Measurements from ENCODE around the gene ATF3. TPM values are rescaled to one million over a fixed set of nuclear protein-coding genes. Genes with fewer than 3 reads are reported as not detected.
A peak's percentile ranks its signal among the peaks of the same experiment; 100 is the strongest.

Gene ATF3
- total and polyA plus RNA-seq, 4 experiments from 2014 or later: 0.09 to 3.1 (median 2.7) TPM; not detected in 1

DNA sequence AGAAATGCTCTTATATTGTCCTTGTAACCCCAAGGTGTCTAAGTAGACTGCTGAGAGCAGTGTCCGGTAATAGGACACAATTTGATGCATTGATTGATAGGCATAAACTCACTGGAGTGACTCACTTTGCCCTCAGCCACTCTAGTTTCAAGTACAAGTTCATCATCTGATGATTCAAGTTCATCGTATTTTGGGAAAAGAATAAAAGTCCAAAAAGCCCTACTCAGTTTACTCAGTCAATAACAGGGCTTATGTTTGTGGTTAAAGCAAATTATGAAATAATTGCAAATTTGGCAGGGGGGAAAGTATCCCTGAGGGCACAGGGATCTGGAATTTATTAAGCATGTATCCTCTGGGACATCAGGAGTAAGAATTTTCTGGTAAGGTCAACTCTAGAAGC lies 7.6 kb upstream of the ATF3 start:
- DNase-seq: no peak
- H3K4me3 ChIP-seq (ENCODE audit: low read length in 2 of 2): no peak overlapping the region
- no peaks in the 10 kb centered on the region for H3K9me3 ChIP-seq (ENCODE audit: control insufficient read depth in 1 of 2, low read length in 2 of 2)
- H3K4me1 ChIP-seq (ENCODE audit: insufficient read depth, low read length): peaks cover 10% of the 10 kb centered on the region
- intact Hi-C loops (cut with micrococcal nuclease): no loop called here
- no peak overlapping the region for H3K4me3 Mint-ChIP-seq
- peaks cover 5 to 19% (median 10%) of the 10 kb centered on the region in 4 donors for H3K4me1 Mint-ChIP-seq
- no peaks in the 10 kb centered on the region for H3K36me3 ChIP-seq (ENCODE audit: insufficient read depth, low read length)
- no peak overlapping the region for H3K27ac Mint-ChIP-seq
- H3K36me3 Mint-ChIP-seq: no peaks in the 10 kb centered on the region
- POLR2A ChIA-PET (ENCODE audit: partially characterized antibody): no interaction called here
- peaks cover 21% of the 10 kb centered on the region for H3K27me3 ChIP-seq (ENCODE audit: insufficient read depth, low read length)
- CTCF ChIA-PET (ENCODE audit: partially characterized antibody): no interaction called here
- no peaks in the 10 kb centered on the region for H3K9me3 Mint-ChIP-seq
- H3K27me3 Mint-ChIP-seq: peaks cover 30 to 38% of the 10 kb centered on the region in 2 donors
- no peak overlapping the region for H3K27ac ChIP-seq (ENCODE audit: low read depth, low read length)

DNA sequence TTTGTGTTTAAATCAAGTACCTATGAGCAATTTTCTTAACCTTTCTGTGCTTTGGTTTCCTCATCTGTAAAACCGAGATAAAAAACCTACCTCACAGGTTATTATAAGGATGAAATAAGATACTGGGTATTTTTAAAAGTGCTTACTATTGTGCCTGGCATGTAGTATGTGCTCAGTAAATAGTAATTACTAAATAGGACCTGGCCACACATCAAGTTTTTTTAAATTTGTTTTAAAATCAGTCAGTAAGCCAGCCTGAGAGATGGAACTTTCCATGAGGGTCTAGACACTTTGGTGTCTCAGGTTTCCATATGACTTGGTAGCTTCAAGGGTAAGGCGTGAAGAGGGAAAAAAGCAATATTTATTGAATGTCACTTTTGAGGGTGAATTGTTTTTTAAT lies 7.0 kb upstream of the ATF3 start:
- no peak for DNase-seq
- peaks cover 2 to 18% (median 9%) of the 10 kb centered on the region in 4 donors for H3K4me1 Mint-ChIP-seq
- no peaks in the 10 kb centered on the region for H3K9me3 Mint-ChIP-seq
- H3K27me3 ChIP-seq (ENCODE audit: insufficient read depth, low read length): peaks cover 27% of the 10 kb centered on the region
- H3K27ac ChIP-seq (ENCODE audit: low read depth, low read length): no peak overlapping the region
- intact Hi-C loops (cut with micrococcal nuclease): no loop called here
- ChIA-PET POLR2A (ENCODE audit: partially characterized antibody) (no interaction called here), CTCF (ENCODE audit: partially characterized antibody) (no interaction called here)
- no peaks in the 10 kb centered on the region for H3K36me3 ChIP-seq (ENCODE audit: insufficient read depth, low read length)
- peaks cover 9% of the 10 kb centered on the region for H3K4me1 ChIP-seq (ENCODE audit: insufficient read depth, low read length)
- peaks cover 35 to 43% of the 10 kb centered on the region in 2 donors for H3K27me3 Mint-ChIP-seq
- H3K4me3 Mint-ChIP-seq: no peak overlapping the region
- no peaks in the 10 kb centered on the region for H3K36me3 Mint-ChIP-seq
- H3K27ac Mint-ChIP-seq: no peak overlapping the region
- no peaks in the 10 kb centered on the region for H3K9me3 ChIP-seq (ENCODE audit: control insufficient read depth in 1 of 2, low read length in 2 of 2)
- no peak overlapping the region for H3K4me3 ChIP-seq (ENCODE audit: low read length in 2 of 2)

DNA sequence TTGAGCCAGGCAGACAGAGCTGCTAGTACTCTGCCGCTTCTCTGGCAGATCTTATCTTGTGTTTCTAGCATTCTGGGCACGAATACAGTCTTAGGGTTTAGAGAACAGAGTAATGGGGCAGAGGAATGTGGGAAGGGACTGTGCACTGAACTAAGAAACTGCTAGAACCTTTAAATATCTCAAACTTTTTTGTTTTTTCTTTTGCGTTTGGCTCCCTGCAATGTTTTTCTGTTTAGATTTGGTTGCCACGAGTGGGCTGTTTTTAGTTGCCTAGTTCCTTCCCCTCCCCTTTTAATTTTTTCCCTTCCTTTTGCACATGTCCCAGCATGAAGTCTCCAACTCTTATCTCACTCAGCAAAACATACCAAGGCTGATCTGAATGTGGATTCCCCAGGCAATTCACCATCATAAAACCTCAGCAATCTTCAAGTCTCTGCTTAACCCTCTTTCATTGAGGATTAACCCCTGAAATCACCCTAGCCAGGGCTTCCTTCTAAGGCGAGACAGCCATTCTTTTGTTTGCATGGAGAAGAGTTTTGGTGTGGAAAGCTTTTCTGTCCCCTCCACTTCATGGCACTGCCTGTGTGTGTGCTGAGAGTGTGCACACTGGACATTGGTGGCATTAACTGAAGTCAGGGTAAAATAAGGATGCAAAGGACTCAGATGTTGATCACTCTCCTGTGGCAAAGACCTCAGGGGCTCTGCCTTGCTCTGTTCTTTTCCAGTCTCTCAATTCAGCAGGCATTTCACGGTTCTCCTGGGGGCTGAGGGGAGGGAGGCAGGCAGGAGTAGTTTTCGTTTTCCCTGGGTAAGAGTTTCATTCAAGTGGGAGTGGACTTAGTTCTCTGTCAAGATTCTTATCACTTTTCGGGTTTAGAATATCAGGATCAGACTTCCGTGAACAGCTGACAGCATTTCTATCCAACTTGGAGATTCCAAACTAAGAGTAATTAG lies 2.8 kb upstream of the ATF3 start:
- DNase-seq: no peak
- Mint-ChIP-seq H3K27me3 (peaks cover 45 to 49% of the 10 kb centered on the region in 2 donors), H3K36me3 (peaks cover 0 to 13% of the 10 kb centered on the region in 2 donors), H3K4me3 (peak overlapping the region in 7 of 8 donors; percentile 14 to 97 (median 49)), H3K4me1 (peaks cover 12 to 43% (median 23%) of the 10 kb centered on the region in 4 donors), H3K9me3 (no peaks in the 10 kb centered on the region), H3K27ac (peak overlapping the region in 2 of 7 donors; percentile 7 to 96)
- ChIA-PET CTCF (ENCODE audit: partially characterized antibody) (no interaction called here), POLR2A (ENCODE audit: partially characterized antibody) (interaction anchor here (0.7 to 2.1 kb wide), 3 partner anchors 9 to 148 kb away, joined by 3 to 16 read pairs (median 12); no protein-coding TSS in a partner anchor)
- intact Hi-C loops (cut with micrococcal nuclease): loop anchor here (5.0 kb wide), 2 partner anchors 187 to 318 kb away; partner anchors contain the start of genes NSL1, PPP2R5A and TATDN3
- no peak overlapping the region for H3K27ac ChIP-seq (ENCODE audit: low read depth, low read length)
- H3K9me3 ChIP-seq (ENCODE audit: control insufficient read depth in 1 of 2, low read length in 2 of 2): no peaks in the 10 kb centered on the region
- peaks cover 29% of the 10 kb centered on the region for H3K4me1 ChIP-seq (ENCODE audit: insufficient read depth, low read length)
- peaks cover 38% of the 10 kb centered on the region for H3K27me3 ChIP-seq (ENCODE audit: insufficient read depth, low read length)
- H3K4me3 ChIP-seq (ENCODE audit: low read length in 2 of 2): no peak overlapping the region
- no peaks in the 10 kb centered on the region for H3K36me3 ChIP-seq (ENCODE audit: insufficient read depth, low read length)

DNA sequence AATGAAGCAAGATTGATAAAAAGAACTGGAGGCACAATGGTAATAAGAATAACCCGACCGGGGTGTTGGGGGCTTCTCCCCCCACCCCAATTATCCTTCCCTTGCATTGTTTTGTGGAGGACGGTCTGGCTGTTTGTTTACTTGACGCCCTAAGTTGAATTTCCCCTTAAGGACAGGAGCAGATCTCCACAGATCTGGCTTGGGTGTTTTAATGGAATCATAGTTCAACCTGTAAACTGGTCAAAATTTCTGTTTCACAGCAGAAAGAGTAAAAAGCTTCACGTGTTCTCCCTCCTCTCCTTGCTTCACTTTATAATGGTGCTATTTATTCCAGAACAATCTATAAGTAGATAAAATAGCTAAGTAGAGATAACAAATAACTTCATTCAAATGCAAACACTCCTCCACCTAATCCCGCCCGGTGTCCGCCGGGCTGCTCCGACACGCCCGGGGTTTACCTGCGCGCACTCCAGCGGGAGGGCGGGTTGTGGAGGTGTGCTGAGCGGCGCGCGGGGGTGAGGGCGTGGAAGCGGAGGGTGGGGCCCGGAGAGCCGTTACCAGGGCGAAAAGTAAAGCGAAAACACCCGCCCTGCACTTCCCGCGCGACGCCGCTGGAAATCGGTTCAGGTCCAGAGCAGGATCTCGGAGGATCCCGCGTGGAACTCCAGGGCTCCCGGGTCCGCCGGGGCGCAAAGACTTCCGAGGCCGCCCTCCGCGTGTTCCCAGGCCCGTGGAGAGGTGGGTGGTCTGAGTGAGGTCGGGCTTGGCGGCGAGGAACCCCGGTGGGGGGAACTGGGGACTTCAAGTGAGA lies 2.0 kb upstream of the ATF3 start:
- Histone ChIP-seq H3K27ac (ENCODE audit: low read depth, low read length) (peak overlapping the region; percentile 48), H3K36me3 (ENCODE audit: insufficient read depth, low read length) (no peaks in the 10 kb centered on the region), H3K27me3 (ENCODE audit: insufficient read depth, low read length) (peaks cover 38% of the 10 kb centered on the region), H3K4me1 (ENCODE audit: insufficient read depth, low read length) (peaks cover 29% of the 10 kb centered on the region), H3K4me3 (ENCODE audit: low read length in 2 of 2) (peak overlapping the region; percentile 10 to 68), H3K9me3 (ENCODE audit: control insufficient read depth in 1 of 2, low read length in 2 of 2) (no peaks in the 10 kb centered on the region)
- intact Hi-C loops (cut with micrococcal nuclease): loop anchor here (5.0 kb wide), 2 partner anchors 186 to 319 kb away; partner anchors contain the start of genes NSL1, PPP2R5A and TATDN3
- peaks cover 12 to 43% (median 23%) of the 10 kb centered on the region in 4 donors for H3K4me1 Mint-ChIP-seq
- no peaks in the 10 kb centered on the region for H3K9me3 Mint-ChIP-seq
- peak overlapping the region in 6 of 7 donors; percentile 8 to 96 (median 67) for H3K27ac Mint-ChIP-seq
- peak; percentile 58 to 77 (median 68) for DNase-seq
- POLR2A ChIA-PET (ENCODE audit: partially characterized antibody): interaction anchor here (0.6 to 2.1 kb wide), 3 partner anchors 10 to 184 kb away, joined by 4 to 16 read pairs (median 12); no protein-coding TSS in a partner anchor
- CTCF ChIA-PET (ENCODE audit: partially characterized antibody): interaction anchor here (2.1 kb wide), 1 partner anchor 10 kb away, joined by 5 read pairs; no protein-coding TSS in a partner anchor
- peaks cover 44 to 52% of the 10 kb centered on the region in 2 donors for H3K27me3 Mint-ChIP-seq
- H3K36me3 Mint-ChIP-seq: peaks cover 0 to 13% of the 10 kb centered on the region in 2 donors
- H3K4me3 Mint-ChIP-seq: peak overlapping the region; percentile 95 to 97 (median 97)

DNA sequence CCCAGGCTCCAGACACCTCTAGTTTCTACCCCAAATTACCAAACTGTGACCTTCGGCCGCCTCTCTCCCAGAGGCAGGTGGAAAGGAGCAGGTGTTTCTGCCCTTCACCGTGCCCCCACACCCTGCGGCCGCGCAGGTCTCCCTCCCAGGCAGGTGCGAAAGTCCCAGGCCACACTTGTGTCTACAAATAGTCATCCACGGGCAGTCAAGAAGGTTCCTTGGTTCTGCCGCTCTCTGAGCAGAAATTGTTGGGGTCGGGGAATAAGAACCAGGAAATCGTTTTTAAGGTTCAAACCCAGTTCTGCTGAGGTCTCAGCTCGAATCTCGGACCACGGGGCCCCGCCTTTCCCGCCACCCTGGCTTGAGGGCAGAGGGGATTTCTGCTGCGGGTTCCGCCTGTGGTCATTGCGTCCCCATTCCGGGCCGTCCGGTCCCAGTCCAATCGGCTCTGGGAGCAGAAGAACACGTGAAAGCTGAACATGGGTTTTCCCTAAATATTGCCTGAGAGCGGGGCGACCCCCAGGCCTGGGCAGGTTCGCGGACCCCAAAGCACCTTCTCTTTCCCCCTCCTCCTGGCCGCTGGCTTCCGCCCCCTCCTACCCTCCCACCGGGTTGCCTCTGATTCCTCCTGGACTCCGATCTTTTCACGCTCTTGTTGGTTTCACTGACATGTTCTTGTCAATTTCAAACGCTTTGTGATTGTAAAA lies 1.2 kb upstream of the ATF3 start:
- intact Hi-C loops (cut with micrococcal nuclease): loop anchor here (5.0 kb wide), 2 partner anchors 185 to 320 kb away; partner anchors contain the start of genes NSL1, PPP2R5A and TATDN3
- peaks cover 0 to 13% of the 10 kb centered on the region in 2 donors for H3K36me3 Mint-ChIP-seq
- H3K9me3 Mint-ChIP-seq: no peaks in the 10 kb centered on the region
- peak overlapping the region; percentile 43 to 68 for H3K4me3 ChIP-seq (ENCODE audit: low read length in 2 of 2)
- peaks cover 44 to 52% of the 10 kb centered on the region in 2 donors for H3K27me3 Mint-ChIP-seq
- no peaks in the 10 kb centered on the region for H3K36me3 ChIP-seq (ENCODE audit: insufficient read depth, low read length)
- peak in 4 of 5 donors; percentile 6 to 59 (median 24) for DNase-seq
- H3K9me3 ChIP-seq (ENCODE audit: control insufficient read depth in 1 of 2, low read length in 2 of 2): no peaks in the 10 kb centered on the region
- H3K4me3 Mint-ChIP-seq: peak overlapping the region; percentile 95 to 97 (median 97)
- H3K27ac Mint-ChIP-seq: peak overlapping the region in 6 of 7 donors; percentile 73 to 96 (median 86)
- ChIA-PET POLR2A (ENCODE audit: partially characterized antibody) (interaction anchor here (0.6 to 2.1 kb wide), 4 partner anchors 8 to 184 kb away, joined by 4 to 16 read pairs (median 9); no protein-coding TSS in a partner anchor), CTCF (ENCODE audit: partially characterized antibody) (interaction anchor here (1.4 to 2.1 kb wide), 2 partner anchors 10 to 130 kb away, joined by 4 to 5 read pairs; no protein-coding TSS in a partner anchor)
- peaks cover 12 to 43% (median 23%) of the 10 kb centered on the region in 4 donors for H3K4me1 Mint-ChIP-seq
- H3K27me3 ChIP-seq (ENCODE audit: insufficient read depth, low read length): peaks cover 38% of the 10 kb centered on the region
- peak overlapping the region; percentile 48 for H3K27ac ChIP-seq (ENCODE audit: low read depth, low read length)
- H3K4me1 ChIP-seq (ENCODE audit: insufficient read depth, low read length): peaks cover 29% of the 10 kb centered on the region

DNA sequence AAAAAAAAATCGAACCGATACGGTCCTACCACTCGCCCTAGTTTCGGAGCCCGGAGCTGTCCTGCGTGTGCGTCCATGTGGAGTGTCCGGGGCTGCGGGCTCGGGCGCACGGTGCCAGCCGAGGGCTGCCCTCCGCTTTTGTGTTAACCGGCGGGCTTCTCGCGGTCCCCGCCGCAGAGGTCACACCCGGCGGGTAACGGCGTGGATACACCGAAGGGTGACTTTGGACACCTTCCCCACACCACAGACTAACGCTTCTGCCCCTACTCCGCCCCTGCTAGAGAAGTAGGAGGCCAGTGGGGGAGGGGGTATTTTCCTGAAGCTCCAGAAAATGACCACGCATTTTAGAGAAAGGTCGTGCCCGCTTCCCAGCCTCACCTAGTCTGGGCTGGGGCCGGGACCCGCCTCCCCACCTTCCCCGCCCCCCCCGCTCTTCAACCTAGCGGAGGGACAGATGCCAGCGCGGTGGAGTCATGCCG lies 609 bp upstream of the ATF3 start:
- H3K27me3 Mint-ChIP-seq: peaks cover 40 to 49% of the 10 kb centered on the region in 2 donors
- H3K27me3 ChIP-seq (ENCODE audit: insufficient read depth, low read length): peaks cover 36% of the 10 kb centered on the region
- peak overlapping the region; percentile 48 for H3K27ac ChIP-seq (ENCODE audit: low read depth, low read length)

More for the DNA sequence above, 609 bp upstream of the ATF3 start:
- H3K4me1 ChIP-seq (ENCODE audit: insufficient read depth, low read length): peaks cover 29% of the 10 kb centered on the region
- no peaks in the 10 kb centered on the region for H3K9me3 ChIP-seq (ENCODE audit: control insufficient read depth in 1 of 2, low read length in 2 of 2)
- H3K4me3 ChIP-seq (ENCODE audit: low read length in 2 of 2): peak overlapping the region; percentile 43 to 68
- Mint-ChIP-seq H3K36me3 (peaks cover 0 to 13% of the 10 kb centered on the region in 2 donors), H3K9me3 (no peaks in the 10 kb centered on the region), H3K4me3 (peak overlapping the region; percentile 95 to 97 (median 97)), H3K4me1 (peaks cover 12 to 43% (median 23%) of the 10 kb centered on the region in 4 donors), H3K27ac (peak overlapping the region in 6 of 7 donors; percentile 93 to 96 (median 94))
- CTCF ChIA-PET (ENCODE audit: partially characterized antibody): interaction anchor here (0.7 to 2.1 kb wide), 3 partner anchors 11 to 131 kb away, joined by 3 to 5 read pairs (median 4); no protein-coding TSS in a partner anchor
- POLR2A ChIA-PET (ENCODE audit: partially characterized antibody): interaction anchor here (1.0 to 2.5 kb wide), 6 partner anchors 8 to 50 kb away, joined by 3 to 17 read pairs (median 6); no protein-coding TSS in a partner anchor
- peak in 1 of 5 donors; percentile 15 for DNase-seq
- H3K36me3 ChIP-seq (ENCODE audit: insufficient read depth, low read length): no peaks in the 10 kb centered on the region
- intact Hi-C loops (cut with micrococcal nuclease): loop anchor here (1.0 to 5.0 kb wide), 5 partner anchors 12 to 321 kb away; partner anchors contain the start of genes NSL1, PPP2R5A and TATDN3

Data from CD4-positive, alpha-beta memory T cell (primary cell).